ENCODE results near the gene SH3RF3.
"Not testable (repeated sequence)": the region's sequence is repeated elsewhere in the genome, so short reads cannot be mapped to it uniquely, and the experiment has no call there.

The SH3RF3 gene

DNA sequence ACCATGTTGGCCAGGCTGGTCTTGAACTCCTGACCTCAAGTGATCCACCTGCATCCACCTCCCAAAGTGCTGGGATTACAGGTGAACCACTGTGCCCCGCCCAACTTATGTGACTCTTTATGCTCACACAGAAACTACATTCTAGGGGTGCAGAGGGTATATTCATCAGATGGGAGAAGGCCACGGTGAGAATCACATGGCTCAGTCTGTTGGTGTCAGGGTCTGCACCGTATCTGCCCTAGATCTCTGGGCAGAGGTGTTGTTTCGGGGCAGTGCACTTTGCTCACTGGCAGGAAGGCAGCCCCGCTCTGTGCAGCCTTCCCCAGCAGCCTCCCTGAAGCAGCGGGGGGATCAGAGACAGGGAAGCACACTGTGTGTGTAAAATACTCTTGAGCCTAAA lies 76.4 kb downstream of the SH3RF3 start:
- DNase-seq: no peak

DNA sequence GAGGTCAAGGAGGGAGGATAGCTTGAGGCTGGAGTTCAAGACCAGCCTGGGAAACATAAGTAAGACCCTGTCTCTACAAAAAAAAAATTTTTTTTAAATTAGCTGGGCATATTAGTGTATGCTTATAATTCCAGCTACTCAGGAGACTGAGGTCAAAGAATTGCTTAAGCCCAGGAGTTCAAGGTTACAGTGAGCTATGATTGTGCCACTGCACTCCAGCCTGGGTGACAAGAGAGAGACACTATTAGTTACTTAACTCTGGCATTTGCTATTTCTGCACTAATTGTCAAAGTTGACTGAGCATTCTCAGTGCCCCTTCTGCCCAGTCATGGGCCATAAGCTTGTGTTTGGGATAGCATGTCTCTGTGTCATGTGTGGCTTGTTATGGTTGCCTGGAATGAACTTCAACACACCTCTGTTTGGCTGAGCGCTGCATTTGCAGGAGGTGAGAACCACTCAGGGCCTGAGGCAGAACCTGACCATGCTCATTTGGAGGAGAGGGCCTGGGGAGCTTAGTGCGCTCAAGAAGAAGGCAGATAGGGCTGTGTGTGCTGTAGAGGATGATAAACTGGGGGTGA lies 77.7 kb downstream of the SH3RF3 start:
- DNase-seq: no peak

DNA sequence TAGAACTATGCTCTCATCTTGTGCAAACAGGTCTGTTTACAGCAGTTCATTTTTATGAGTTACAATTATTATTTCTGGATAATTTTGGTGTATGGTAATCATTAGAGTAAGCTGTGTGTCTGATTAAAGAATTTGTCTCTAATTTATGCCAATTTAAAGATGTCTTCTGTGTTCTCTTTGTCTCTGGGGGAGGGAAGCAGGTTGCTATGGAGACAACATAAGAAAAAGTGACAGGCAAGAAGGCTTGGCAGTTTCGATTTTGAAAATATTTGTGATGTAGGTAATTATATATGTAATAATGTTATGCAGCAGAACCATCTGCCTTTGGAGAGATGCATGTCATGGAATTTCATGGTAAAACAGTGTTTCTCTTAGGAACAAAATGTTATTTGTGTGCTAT lies 78.2 kb downstream of the SH3RF3 start:
- DNase-seq: no peak

DNA sequence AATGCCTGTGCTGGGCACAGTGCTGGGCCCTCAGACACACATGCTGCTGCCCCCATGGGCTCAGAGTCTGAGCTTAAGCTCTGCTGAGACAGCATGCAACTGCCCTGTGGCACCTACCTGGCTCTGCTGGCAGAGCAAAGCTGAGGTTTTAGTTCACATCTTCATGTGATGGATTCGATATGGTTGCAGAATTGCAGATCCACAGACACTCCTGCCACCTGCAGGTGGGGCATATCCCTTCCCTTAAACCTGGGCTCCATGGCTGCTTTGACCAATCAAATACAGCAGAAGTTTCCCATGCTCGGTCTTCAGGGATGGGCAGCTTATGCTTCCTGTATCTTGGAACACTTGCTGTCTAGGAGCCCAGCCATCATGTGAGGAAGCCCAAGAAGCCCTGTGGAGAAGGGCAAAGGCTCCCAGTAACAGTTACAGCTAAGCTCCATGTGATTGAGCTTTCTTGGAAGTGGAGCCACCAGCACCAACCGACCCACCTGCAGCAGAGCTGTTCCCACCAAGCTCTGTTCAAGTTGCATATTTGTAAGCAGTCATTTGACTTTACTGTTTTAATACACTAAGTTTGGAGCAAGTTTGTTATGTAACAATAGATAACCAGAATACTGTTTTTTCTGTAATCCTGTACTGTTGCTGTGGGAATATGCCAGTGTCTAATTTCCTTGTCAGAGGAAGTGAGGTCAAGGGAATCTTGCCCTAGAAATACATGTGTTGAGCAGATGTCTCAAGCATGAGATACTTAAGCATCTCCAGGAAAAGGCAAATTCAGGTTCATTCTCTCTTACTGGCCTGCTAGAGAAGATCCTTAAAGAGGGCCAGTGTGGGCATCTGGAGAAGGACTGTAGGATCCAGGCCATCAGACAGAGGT lies 79.3 kb downstream of the SH3RF3 start:
- DNase-seq: no peak

DNA sequence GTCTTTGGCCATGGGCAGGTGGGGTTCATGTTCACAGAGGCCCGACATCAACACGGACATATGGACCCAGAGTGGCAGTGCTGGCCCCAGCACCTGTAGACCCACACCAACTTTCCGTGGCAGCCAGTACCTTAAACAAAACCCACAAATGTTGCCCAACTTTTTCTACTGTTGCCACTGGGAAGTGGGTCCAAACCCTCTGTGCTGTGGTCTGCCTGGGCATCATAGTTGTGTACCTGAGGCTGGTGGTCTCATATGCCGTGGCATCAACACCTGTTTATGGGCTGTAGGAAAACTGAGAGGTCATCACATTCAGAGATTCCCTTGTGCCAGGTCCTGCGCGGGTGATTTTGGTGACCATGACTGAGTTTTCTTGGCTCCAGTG lies 79.9 kb downstream of the SH3RF3 start:
- no peak for DNase-seq

DNA sequence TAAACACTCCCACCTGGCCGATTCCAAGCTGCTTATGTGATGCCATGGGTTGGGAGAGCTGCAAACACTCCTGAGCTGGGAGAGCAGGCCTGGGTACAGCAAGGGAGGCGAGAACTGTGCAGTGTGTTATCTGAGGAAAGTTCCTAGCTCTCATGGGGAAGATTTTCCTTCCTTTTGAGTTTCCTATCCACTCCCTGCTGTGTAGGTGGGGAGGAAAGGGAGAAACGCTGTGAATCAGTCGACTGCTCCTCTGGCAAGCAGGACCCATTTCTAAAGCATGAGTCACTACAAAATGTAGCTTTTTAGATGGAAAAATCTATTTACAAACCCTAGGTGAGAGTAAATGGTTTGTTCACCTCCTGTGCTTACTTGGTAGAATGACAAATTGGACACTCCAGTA lies 80.4 kb downstream of the SH3RF3 start:
- no peak for DNase-seq

DNA sequence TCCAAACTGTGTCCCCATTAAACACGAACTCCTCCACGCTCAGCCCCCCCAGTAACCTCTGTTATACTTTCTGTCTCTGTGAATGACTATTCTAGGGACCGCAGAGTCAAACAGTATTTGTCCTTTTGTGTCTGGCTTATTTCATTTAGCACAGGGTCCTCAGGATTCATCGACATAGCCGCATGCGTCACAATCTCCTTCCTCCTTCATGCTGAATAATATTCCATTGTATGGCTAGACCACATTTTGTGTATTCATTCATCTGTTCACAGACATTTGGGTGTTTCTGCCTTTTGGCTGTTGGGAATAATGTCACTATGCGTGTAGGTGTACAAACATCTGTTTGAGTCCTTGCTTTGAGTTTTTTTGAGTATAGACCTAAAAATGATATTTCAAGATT lies 80.9 kb downstream of the SH3RF3 start:
- DNase-seq: no peak

DNA sequence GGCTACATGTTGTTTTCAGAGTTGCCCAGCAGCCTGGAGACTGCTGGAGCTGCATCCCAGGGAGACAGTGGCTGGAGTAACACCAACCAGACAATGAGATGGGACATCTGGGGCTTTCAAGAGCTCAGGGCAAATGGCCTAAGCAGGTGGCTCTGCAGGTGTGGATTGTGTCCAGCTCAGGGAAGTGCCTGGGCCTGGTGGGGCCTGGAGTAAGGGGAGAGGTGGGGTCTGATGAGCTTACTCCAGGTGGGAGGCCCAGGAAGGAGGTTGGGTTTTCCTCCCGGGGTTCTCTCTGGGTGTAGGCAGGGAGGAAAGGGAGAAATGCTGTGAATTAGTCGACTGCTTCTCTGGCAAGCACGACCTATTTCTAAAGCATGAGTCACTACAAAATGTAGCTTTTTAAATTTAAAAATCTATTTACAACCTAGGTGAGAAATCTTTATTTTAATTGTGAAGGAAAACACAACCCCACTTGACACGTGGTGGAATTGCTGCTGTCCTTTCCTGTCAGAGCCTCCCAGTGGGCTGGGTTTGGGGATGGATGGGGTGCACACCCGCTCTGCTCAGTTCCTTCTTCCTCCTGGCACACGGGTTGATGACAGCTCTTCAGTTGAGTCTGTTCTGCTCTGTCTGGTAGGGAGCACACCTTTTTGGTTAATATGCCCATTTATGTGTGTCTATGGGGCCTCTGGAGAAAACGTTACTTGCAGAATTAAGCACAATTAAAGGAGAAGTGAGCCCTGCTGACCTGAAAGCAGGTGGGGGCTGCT lies 81.6 kb downstream of the SH3RF3 start:
- no peak for DNase-seq

DNA sequence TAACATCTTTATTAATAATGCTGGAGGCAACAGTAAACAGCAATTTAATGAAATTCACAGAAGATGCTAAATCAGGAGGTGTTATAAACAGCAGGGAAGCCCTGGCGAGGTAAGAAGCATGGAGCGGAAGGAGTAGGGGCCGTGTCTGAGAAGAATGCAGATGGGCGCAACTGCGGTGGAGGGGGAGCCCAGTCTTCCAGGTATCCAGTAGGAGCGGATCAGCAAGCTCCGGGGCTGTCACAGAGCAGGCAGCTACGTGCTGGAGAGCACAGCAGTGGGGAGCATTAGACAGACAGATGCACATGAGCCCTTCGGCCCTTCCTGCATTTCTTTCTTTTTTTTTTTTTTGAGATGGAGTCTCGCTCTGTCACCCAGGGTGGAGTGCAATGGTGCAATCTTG lies 82.3 kb downstream of the SH3RF3 start:
- DNase-seq: no peak

DNA sequence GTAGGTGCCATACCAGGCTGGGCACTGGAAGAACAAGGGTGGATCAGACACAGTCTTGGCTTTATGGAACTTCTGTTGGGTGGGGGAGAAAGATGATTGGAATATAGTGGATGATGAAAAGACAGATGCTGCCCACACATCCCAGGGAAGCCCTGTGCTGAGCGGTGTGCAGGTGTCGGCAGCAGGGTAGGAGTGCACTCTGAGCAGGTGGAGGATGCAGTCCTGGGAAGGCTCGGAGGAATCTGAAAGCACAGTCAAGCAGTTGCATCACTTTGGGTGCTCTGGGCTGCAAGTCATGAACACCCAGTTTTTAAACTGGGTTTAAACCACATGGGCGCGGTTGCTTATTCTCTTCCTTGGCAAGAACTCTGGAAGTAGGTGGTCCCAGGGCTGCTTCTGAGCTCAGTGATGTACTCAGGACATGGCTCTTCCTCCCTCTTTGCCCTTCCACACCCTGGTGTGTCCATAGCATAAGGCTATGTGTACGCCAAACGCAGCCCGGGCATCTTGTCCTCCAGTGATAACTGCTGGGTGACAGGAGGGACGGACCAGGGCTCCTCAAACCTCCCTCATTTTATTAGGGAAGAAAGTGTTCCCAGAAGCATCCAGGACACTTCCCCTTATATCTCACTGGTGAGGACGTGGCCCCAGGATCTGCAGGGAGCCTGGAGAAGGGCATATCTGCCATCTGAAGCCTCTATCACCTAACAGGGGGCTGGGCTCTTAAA lies 84.0 kb downstream of the SH3RF3 start:
- DNase-seq: no peak

DNA sequence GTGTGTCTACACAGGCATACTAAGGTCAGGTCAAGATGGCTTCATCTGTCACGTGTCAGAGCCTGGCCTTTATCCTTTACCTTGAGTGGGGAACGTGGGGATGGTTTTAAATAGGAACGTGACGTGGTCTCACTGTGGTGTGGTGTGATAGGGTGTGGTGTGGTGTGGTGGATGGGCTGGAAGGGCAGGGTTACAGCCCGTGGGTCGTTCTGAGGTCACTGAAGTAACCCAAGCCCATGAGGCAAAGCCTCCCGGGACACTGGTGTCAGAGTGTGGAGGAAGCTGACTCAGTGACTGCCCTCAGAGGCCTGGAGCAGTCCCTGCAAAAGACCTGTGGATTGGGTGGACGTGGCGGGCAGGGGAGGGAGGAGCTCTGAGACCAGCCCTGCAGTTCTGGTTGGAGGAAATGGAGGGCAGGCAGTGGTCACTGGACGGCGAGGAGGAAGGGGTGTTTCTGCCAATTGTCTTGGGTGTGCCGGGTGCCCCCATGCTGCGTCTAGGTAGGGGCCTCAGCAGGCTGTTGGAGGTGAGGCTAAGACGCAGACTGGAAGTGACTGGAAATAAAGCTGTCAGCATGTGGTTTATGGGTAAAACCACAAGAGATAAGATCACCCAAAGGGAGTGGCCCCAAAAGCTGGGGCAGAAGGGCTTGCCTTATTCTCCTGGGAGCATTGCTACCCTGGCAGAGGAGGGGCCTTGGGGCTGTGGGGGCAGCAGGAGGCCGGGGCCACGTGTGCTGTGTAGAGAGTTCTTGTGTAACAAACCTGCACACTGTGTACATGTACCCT lies 84.8 kb downstream of the SH3RF3 start:
- DNase-seq: no peak

DNA sequence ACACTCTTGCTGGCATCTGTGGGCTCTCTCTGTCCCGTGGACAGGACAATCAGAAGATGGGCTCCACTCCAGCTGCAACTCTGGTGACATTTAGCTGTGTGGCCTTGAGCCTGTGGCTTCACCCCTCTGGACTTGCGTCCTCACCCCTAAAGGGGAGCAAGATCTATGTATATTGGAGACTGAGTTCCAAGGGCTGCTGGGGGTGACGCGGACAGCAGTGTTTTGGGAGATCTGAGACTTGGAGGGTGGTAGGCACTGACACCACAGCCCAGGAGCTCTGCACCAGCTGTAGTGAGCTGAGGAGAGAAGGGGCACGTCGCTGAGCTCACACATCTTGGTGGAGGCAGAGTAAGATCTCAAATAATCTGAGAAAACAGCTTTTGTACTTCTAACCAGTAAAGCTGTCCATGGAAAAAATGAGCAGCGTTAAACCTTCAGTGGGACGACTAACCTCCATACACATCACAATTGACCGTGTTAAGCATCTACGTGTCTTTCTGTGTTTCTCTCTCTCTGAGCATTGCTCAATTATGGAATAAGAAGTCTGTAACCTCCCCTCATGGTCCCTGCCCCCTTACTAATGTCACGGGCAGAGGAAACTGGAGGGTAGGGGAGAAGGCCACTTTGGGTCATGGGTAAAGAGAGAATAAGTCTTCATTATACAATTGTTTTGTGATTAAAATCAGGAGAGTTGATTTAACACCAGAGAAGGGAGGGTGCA lies 85.8 kb downstream of the SH3RF3 start:
- DNase-seq: no peak

DNA sequence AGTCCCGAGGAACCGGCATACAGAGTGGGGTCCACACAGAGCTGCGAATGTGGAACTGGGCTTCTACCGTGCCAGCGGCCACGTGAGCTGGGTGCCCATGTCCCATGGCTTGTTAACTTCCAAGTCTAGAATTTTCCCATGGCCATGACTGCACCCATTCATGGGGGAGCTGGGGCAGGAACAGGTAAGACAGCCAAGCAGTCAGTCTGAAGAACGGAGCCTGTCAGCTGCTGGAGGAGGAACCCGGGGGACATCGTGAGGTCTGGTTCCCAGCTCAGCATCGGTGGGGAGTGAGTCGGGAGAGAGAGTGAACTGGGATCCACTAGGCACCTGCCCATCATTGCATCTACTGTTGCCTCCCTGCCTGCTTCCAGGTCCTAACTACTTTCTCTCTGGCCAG lies 86.9 kb downstream of the SH3RF3 start:
- DNase-seq: no peak

DNA sequence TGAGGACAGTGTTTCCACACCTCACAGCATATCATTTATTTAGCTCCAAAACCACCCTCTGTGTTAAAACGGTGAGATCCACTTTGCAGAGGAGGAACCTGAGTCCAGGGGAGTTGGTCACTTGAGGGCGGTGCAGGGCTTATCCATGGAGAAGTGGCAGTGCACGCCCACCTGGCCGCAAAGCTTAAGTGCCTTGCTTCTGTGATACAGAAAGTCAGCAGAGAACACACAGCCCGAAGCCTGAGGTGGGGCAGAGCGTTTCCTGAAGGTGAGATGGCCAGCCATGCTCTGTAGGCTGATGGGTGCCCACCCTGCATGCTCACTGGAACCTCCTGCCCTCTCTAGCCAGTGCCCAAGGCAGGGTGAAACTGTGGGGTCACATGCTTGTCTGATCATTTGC lies 87.3 kb downstream of the SH3RF3 start:
- DNase-seq: no peak

DNA sequence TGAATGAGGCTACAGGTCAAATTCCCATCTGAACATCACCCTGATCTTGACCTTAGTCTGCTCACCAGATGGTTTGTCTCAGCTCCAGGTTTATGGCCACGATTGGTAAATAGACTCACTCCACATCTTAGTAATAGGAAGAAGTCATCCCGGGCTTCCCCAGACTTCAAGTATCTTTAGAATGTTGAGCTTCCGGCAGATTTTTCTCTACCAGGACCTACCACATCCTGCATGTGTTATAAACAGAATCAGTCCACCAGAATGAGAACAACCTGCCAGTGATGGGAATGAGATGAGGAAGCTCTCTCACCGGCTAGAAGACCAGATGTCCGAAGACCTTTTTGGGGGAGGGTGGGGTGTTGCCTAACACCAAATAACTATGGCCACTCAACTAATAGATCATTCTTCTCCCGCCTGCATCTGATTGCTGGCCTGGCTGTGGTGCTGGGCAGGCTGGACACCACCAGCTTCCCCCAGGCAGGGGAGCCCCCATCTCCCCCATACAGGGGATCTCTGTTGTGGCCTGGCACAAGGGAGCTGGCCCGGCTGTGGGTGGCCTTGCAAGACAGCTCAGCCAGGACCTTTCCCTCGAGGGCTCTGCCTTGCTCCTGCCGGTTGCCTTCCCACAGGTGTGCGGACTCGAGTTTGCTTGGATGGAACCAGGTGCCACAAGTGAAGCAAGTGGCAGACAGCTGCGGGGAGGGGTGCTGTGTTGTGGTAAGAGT lies 88.5 kb downstream of the SH3RF3 start:
- no peak for DNase-seq

DNA sequence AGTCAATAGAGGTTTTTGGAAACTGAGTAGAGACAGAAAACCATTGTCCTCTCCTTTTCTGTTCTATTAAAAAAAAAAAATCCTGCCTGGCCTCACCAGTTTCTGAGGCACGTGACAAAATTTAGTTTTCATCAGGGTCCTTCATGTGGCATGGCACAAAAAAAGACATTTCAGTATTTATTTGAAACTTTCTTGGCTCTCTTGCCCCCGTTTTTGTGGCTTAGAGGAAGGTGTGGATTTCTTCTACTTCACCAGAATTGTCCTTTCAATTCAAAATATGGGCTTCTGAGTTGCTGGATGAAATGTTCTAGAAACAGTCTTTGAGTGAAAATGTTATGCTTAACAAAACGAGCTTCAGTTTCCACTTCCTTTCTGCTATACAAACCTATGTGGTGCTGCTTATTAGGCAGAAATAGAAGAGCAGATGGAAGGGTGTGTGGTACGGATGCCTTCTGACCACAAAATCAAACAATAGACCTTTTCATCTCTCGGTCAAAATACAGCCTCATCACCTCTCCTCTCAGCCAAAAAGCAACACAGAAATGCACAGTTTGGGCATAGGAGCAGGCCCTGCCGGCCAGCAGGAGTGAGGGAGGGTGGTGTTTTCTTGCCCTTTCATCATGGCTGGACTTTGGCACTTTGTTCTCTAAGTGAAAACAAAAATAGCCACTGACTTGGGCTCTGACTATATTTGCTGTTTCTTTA lies 89.2 kb downstream of the SH3RF3 start:
- no peak for DNase-seq

DNA sequence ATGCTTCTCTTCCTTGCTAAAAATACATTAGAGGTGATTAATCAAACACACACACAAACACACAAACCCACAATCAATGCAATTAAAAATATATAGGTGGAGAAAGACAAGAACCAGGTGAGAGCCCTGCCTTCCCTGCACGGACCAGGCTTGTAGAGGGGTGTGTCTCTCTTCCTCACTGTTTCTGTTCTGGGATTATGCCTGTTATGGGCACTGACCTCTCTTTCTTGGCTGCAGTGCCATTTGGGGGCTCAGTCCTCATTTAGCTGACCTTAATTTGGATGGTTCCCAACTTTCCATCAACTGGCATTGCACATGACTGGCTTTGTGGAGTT lies 89.8 kb downstream of the SH3RF3 start:
- no peak for DNase-seq

DNA sequence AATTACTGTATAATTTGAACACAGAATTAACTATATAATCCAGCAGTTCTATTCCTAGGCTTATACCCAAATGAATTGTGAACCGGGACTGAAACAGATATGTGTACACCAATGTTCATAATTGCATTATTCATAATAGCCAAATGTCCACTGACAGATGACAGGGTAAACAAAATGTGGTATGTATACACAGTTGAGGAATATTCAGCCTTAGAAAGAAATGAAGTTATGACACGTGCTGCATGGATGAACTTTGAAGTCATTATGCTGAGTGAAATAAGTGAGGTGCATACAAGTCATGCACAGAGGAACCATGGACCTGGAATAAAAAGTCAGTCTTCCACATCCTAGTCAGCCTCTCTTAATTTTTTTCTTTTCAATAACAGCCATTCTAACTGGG lies 91.9 kb downstream of the SH3RF3 start:
- no peak for DNase-seq

DNA sequence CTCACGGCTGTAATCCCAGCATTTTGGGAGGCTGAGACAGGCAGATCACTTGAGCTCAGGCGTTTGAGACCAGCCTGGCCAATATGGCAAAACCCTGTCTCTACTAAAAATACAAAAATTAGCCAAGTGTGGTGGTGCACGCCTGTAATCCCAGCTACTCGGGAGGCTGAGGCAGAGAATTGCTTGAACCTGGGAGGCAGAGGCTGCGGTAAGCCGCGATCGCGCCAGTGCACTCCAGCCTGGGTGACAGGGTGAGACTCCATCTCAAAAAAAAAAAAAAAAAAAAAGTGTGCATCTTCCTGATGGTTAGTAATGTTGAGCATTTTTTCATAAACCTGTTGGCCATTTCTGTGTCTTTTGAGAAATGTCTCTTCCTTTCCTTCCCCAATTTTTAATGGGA lies 92.3 kb downstream of the SH3RF3 start:
- not testable (repeated sequence) for DNase-seq

DNA sequence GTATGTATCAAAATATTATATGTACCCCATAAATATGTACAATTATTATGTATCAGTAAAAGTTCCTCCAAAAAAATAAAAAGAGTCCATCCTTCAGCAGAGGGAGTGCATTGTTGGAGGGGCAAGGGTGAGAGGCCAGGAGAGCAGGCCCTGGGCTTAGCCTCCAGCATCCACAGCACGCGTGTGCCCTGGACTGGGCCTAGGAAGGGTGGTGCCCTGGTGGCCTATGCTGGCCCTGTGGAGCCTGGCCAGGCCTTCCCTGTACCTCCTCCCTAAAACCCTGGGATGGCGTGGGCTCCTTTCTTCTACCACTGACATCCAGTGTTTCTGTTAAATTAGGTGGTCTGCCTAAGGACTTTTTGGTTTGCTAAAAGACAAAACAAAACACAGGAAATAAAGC lies 93.4 kb downstream of the SH3RF3 start:
- DNase-seq: no peak

Data from NCI-H2029 (cell line).